HepG2 (cell line): ENCODE measurements around the gene TTC6. TPM values are rescaled to one million over a fixed set of nuclear protein-coding genes. Genes with fewer than 3 reads are reported as not detected.
A peak's percentile ranks its signal among the peaks of the same experiment; 100 is the strongest.

Experiments
- GABPB1 ChIP-seq: IDR thresholded peaks from 2 replicates; pipeline ENCODE4 v1.6.1; 2016; ENCODE audit warnings: mild to moderate bottlenecking, missing genetic modification reagents, moderate library complexity, missing compliant biosample characterization
- GATAD1 ChIP-seq: IDR thresholded peaks from 2 replicates; pipeline ENCODE4 v1.6.1; 2016; ENCODE audit warnings: missing genetic modification reagents, missing compliant biosample characterization
- MXI1 ChIP-seq: IDR thresholded peaks from 3 replicates; pipeline ENCODE4 v1.6.1; 2012; ENCODE audit warnings: low read depth, low read length, inconsistent platforms, borderline replicate concordance
- NAIF1 ChIP-seq: sonication (generic); formaldehyde crosslinking; IDR thresholded peaks from 2 replicates; pipeline ENCODE4 v1.5.0; 2020; ENCODE audit warnings: mild to moderate bottlenecking, missing genetic modification reagents, borderline replicate concordance
- NR0B2 ChIP-seq: sonication (generic); formaldehyde crosslinking; IDR thresholded peaks from 2 replicates; pipeline ENCODE4 v1.4.0; 2020; ENCODE audit warnings: mild to moderate bottlenecking, missing genetic modification reagents
- RXRA ChIP-seq: sonication (generic); formaldehyde crosslinking; IDR thresholded peaks from 2 replicates; pipeline ENCODE4 v1.5.1; 2020; ENCODE audit warnings: missing genetic modification reagents
- ZBTB10 ChIP-seq: sonication (generic); formaldehyde crosslinking; IDR thresholded peaks from 2 replicates; pipeline ENCODE4 v1.4.0; 2020; ENCODE audit warnings: missing genetic modification reagents, borderline replicate concordance
- ZNF121 ChIP-seq: sonication (generic); formaldehyde crosslinking; IDR thresholded peaks from 2 replicates; pipeline ENCODE4 v1.5.0; 2020; ENCODE audit warnings: mild to moderate bottlenecking, missing genetic modification reagents
- ZNF281 ChIP-seq: sonication (generic); formaldehyde crosslinking; IDR thresholded peaks from 2 replicates; pipeline ENCODE4 v1.4.0; 2020; ENCODE audit warnings: missing genetic modification reagents, borderline replicate concordance
- ZNF337 ChIP-seq: sonication (generic); formaldehyde crosslinking; IDR thresholded peaks from 2 replicates; pipeline ENCODE4 v1.5.1; 2020; ENCODE audit warnings: missing genetic modification reagents, low read depth, mild to moderate bottlenecking, borderline replicate concordance
- ZNF678 ChIP-seq: sonication (generic); formaldehyde crosslinking; IDR thresholded peaks from 2 replicates; pipeline ENCODE4 v1.4.0; 2020; ENCODE audit warnings: mild to moderate bottlenecking, missing genetic modification reagents
- ZNF687 ChIP-seq: sonication (generic); formaldehyde crosslinking; IDR thresholded peaks from 2 replicates; pipeline ENCODE4 v1.5.1; 2020; ENCODE audit warnings: mild to moderate bottlenecking, missing genetic modification reagents, moderate library complexity
- polyA plus RNA-seq, 8 experiments: library from polyadenylated mRNA; depleted of rRNA in 3 of 8; stranded (reverse) in 7 of 8; unstranded in 1 of 8; fragments of >200 nt; fragmentation: Illumina TruSeq in 4 of 8; extraction: Trizol in 4 of 8; gene quantifications; 2 replicates each; pipeline versions ENCODE4 v1.2.1 to v1.2.3, GENCODE V29; 2011 to 2016; ENCODE audit warnings: low read depth in 4 of 8, missing spikeins in 1 of 8, mixed read lengths in 1 of 8; ENCODE audit not compliant: insufficient read depth in 1 of 8
- total RNA-seq, 5 experiments: library from RNA; depleted of rRNA; stranded (reverse); fragments of >200 nt; fragmentation: Illumina TruSeq; extraction: Trizol; gene quantifications; 2 replicates each; pipeline ENCODE4 v1.2.3, GENCODE V29; 2016; ENCODE audit warnings: low read depth in 1 of 5
- TF ChIP-seq, protein P1 (sequence below): sonication (generic); formaldehyde crosslinking; IDR thresholded peaks from 2 replicates; pipeline ENCODE4 v1.8.0; 2023; ENCODE audit warnings: mild to moderate bottlenecking, missing genetic modification reagents

Gene TTC6
- total and polyA plus RNA-seq, 2 of the 13 experiments (the other 11 are each of a cell fraction or from before 2014, with no cell fraction given) = 9.3 to 27.4 TPM

- TF ChIP-seq ZNF687 (CRISPR knock-in tag) (peak; percentile 55), NAIF1 (CRISPR knock-in tag) (peak; percentile 58; the same call in 1 of the 2 replicates), MXI1 (no peak), ZNF281 (CRISPR knock-in tag) (peak; percentile 63), ZNF678 (CRISPR knock-in tag) (peak; percentile 30; the same call in 1 of the 2 replicates), ZNF337 (CRISPR knock-in tag) (0 out of 2 replicates have a peak, but pooled peaks have one; percentile 69), GATAD1 (CRISPR knock-in tag) (peak; percentile 74), ZBTB10 (peak; percentile 25; the same call in 1 of the 2 replicates), GABPB1 (CRISPR knock-in tag) (peak; percentile 54; the same call in 1 of the 2 replicates), RXRA (CRISPR knock-in tag) (peak; percentile 14; the same call in 1 of the 2 replicates), ZNF121 (CRISPR knock-in tag) (peak; percentile 61; the same call in 1 of the 2 replicates), NR0B2 (peak; percentile 10; the same call in 1 of the 2 replicates)
- TF ChIP-seq, protein P1, sequence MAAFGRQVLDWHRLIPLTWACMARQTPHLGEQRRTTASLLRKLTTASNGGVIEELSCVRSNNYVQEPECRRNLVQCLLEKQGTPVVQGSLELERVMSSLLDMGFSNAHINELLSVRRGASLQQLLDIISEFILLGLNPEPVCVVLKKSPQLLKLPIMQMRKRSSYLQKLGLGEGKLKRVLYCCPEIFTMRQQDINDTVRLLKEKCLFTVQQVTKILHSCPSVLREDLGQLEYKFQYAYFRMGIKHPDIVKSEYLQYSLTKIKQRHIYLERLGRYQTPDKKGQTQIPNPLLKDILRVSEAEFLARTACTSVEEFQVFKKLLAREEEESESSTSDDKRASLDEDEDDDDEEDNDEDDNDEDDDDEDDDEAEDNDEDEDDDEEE = peak; percentile 95
Observed at GRCh38 chr14:37594238-37594970, 1.0 kb upstream of the TTC6 start (continued).
